Activated T-cell treated with anti-CD3 and anti-CD28 coated beads for 48 hours (primary cell): ENCODE data around the gene DYNLT1.
"Not testable (repeated sequence)": the region's sequence is repeated elsewhere in the genome, so short reads cannot be mapped to it uniquely, and the experiment has no call there.

Experiments
- DNase-seq: peaks from one replicate; pipeline ENCODE4 v3.0.0-alpha.2; 2020; ENCODE audit warnings: low read depth

DYNLT1 gene

DNA sequence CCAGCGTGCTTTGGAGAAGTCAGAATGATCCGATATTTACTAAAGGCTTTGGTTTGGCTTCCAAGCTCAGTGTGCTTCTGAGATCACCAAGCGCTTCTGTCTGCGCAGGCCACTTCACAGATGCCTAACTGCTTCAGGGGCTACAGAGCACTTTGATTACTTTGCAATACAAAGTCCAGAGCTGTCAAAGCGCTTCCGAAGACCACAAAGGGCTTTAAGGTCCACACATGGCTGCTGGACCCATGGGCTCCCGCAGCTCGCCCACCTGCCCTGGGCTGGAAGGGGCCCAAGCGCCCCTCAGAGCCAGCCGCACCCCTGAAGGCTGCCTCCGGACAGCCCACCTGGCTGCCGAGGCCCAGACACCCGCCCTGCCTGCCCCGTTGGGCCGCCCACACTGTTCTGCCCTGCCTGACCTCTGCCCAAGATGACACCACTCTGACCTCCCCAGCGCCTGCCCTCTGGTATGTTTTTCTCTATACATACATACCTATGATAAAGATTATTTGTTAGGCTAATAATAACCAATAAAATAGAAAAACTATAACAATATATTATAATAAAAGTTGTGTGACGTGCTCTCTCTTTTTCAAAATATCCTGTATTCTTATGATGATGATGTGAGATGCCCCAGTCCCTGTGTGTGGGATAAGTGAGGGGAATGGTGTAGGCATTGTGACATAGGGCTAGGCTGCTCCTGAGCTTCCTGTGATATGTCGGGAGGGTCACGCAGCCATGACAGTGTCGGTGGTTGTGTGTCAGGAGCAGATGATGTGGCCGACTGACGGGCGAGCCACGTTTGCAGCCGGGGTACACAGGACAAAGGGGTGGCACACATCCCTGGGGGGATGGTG, 22.6 kb downstream of the DYNLT1 start:
- DNase-seq = no peak

DNA sequence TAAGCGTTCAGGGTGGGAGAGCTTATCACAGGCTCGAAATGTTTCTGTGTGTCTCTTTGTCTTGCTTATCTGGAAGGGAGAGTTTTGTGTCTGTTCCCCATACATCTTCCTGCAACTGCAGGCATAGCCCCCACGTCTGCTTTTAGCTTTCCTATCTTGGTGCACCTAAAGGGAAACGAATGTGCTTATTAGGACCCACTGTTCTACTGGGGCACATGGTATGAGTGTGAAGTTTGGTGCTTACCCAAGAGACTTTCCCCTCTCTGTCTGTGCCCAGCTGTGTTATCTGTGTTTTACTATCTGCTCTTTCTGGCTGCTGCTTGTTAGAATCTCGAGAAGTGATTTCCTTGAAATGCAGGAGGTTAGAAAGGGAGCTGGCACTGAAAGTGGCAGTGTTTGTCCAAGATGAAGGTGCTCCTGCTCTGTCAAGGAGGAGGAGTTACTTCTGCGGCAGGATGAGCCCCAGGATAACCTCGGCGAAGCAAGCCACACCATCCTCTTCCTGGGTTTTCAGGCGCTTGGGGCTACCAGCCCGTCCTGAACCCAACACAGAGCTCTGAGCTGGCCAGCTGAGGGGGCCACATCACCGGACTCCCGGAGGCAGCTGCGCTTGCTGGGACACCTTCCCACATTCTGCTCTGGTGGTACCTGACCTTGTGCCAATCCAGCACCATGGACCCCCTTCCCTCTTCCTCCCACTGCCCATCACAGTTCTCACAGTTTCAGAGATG, 23.4 kb downstream of the DYNLT1 start:
- no peak for DNase-seq

GRCh38 chr6:158619922-158620801, 24.4 kb downstream of the DYNLT1 start:
- no peak for DNase-seq

DNA sequence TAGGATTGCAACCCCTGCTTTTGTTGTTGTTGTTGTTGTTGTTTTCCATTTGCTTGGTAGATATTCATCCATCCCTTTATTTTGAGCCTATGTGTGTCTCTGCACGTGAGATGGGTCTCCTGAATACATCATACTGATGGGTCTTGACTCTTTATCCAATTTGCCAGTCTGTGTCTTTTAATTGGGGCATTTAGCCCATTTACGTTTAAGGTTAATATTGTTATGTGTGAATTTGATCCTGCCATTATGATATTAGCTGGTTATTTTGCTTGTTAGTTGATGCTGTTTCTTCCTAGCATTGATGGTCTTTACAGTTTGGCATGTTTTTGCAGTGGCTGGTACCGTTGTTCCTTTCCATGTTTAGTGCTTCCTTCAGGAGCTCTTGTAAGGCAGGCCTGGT, 26.3 kb downstream of the DYNLT1 start:
- not testable (repeated sequence) for DNase-seq

DNA sequence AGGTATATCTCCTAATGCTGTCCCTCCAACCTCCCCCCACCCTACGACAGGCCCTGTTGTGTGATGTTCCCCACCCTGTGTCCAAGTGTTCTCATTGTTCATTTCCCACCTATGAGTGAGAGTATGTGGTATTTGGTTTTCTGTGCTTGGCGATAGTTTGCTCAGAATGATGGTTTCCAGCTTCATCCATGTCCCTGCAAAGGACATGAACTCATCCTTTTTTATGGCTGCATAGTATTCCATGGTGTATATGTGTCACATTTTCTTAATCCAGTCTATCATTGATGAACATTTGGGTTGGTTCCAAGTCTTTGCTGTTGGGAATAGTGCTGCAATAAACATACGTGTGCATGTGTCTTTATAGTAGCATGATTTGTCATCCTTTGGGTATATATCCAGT, 29.9 kb downstream of the DYNLT1 start:
- DNase-seq = not testable (repeated sequence)

- no peak for DNase-seq
These were observed 32.8 kb downstream of the DYNLT1 start for GRCh38 chr6:158611541-158612370.

GRCh38 chr6:158611039-158611438, 33.5 kb downstream of the DYNLT1 start:
- no peak for DNase-seq

DNA sequence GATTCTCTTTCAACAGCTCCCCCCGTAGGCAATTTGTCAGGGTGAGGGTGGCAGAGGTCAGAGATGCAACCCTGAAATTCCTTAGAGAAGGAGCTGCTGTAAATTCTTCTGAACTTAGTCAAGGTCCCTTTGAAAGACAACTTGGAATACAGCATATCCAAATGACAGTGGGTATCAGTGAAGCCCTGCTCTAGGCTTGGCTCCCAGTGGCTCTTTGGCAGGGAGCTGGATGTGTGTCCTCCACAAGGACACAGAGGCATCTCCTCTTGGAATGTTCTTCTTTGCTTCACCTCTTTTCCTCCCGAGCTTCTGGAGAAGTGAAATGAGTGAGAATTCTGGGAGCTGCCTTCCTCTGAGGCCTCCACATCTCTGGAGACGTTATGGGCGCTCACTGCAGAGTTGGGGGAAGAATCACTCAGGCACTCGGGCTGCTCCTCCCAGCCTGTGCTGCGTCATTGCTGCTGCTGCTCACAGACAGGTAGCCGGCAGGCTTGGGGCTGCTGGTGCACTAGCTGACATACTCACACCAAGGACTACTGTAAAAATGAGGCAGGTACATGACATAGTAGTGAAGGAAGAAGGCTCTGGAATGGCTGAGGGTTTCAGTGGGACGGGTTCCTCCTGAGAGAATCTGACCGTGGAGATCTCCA, 34.1 kb downstream of the DYNLT1 start:
- no peak for DNase-seq

DNA sequence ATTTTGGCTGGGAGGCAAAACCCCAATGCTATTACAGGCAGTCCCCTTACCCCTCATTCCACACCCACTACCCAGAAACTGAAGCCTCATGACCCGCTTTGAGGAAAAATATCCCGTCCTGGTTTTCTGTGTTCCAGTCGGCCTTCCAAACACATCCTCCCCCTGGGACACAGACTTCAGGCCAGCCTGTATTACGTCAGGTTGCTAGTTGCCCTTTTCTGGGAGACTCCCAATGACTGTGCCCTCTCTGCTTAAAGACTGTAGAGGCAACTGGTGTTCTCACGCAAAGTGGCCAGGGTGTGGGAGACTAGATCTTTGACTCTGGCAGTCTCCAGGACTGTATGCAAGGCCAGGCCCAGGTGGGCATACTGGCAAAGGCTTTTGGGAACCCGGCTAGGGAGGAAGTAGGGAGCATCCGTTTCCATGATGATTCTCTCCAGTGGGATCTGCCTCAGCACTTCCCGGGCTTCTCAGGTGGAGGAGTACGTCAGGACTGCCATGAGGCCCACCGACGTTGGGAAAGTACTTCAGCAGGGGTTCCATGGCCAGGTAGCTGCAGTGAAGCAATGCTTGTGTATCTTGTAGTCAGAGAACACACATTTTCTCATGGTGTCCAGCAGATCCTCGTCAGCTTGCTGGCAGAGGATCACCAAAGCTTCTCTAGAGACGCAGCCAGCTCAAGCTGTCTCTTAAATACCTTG, 34.9 kb downstream of the DYNLT1 start:
- no peak for DNase-seq

DNA sequence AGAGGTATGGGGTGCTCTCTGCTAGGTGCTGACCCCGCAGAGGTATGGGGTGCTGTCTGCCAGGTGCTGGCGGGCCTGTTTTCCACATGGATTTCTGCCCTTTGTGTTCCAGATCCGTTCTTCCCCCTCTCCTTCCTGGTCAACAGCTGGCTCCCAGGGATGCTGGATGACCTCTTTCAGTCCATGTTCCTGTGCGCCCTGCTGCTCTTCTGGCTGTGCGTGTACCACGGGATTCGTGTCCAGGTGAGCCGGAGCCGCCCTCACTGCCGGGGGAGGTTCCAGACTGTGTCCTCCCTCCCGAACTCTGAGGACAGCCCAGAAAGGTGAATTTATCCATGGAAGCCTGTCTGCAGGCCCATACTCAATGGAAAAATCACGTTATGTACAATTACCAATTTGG, 36.3 kb downstream of the DYNLT1 start:
- DNase-seq = no peak

- no peak for DNase-seq
These were observed 37.0 kb downstream of the DYNLT1 start for GRCh38 chr6:158607411-158608170.

DNA sequence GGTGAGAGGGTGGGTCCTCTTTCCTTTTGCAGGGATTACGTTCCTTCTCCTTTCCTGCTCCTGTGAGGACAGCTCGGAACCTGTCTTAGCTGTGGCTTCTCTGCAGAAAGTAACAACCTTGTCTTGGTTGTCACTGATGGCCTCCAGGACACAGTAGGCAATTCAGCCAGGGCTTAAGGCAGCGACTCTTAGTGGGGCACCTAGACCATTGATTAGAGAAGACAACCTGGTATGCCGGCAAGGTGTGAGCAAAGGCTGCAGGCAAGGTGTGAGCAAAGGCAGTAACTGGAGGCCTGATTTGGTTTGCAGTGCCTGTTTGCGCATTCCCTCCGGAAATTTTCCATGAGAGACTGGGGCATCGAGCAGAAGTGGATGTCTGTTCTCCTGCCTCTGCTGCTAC, 37.6 kb downstream of the DYNLT1 start:
- DNase-seq = no peak

DNA sequence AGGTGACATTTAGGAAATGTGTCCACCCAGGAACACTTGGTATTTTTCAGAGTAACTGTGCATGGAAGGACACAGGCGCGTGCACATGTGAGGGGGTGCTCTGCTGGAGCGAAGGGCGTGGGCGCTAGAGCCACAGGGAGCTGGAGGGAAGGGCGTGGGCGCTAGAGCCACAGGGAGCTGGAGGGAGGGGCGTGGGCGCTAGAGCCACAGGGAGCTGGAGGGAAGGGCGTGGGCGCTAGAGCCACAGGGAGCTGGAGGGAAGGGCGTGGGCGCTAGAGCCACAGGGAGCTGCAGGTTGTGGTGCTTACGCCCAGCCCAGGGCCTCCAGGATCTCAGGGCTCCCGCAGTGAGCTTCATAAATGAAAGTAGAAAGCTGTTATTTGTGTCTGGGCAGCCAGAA, 38.5 kb downstream of the DYNLT1 start:
- DNase-seq = not testable (repeated sequence)

- DNase-seq = peak; percentile 43
These were observed 39.2 kb downstream of the DYNLT1 start for GRCh38 chr6:158605266-158605878.

DNA sequence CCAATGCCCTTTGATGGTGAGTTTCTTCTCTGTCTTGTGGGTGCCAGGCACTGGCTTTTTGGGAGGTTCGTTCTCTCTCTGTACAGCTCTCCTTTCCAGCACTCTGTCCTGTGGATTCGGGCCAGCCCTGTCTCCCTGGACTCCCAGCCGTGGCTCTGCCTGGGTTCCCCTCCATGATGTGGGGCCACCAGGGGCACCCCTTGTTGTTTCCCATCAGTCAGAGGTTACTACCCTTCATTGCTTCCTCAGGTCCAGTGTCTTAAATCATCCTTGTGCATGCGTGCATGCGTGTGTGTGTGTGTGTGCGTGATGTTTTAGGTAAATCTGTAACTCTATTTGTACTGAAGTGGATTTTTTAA, 40.5 kb downstream of the DYNLT1 start:
- DNase-seq = no peak

DNA sequence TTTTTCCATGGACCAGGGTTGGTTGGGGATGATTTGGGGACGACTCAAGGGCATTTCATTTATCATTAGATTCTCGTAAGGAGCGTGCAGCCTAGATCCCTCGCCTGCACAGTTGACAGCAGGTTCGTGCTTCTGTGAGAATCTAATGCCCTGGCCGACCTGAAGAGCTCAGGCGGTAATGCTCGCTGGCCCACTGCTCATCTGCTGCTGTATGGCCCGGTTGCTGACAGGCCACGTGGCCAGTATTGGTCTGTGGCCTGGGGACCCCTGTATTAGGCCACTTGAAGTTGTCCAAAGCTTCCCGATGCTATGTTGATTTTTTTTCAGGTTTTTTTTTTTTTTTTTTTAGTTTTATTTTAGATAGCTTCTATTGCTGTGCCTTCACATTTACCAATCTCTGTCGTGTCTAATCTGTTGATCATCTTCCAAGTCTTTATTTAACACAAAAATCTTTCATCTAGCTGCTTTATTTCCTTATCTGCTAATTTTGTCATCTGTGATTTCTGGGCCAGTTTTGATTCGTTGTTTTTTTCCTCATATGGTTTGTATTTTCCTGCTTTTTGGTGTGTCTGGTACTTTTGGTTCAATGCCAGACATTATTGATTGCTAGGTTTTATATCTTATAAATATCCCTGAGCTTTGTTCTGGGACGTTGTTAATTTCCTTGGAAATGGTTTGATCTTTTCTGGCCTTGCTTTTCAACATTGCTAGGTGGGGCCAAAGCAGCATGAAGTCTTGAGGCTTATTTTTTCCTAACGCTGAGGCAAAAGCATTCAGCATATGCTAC, 41.1 kb downstream of the DYNLT1 start:
- DNase-seq = no peak

DNA sequence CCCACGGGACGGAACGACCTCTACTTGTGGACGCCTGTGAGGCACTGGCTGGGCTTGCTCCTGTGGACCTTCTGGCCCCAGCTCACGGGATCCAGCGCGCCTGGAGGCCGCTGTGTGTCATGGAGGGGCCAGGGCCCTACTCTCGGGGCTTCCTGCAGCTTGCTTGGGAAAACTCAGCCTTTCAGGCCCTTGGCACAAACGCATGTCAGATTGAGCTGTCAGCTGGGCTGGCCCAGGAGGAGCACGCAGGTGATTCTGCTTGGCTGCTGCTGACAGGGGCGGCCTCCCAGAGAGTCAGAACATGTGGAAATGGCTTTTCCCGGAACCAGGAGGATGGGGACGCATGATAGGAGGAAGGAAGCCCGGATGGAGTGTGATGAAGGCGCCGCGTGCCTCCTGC, 44.9 kb downstream of the DYNLT1 start:
- DNase-seq = no peak

DNA sequence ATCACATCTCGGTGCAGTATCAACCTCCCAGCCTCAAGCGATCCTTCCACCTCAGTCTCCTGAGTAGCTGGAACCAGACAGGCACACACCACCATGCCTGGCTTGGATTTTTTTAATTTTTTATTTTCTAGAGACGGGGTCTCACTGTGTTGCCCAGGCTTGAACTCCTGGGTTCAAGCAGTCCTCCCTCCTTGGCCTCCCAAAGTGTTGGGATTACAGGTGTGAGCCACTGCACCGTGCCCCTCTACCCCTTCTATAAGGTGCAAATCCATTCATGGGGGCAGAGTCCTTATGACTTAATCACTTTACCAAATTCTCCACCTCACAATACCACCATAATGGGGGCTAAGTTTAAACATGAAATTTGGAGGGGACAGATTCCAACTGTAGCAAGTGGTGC, 47.0 kb downstream of the DYNLT1 start:
- DNase-seq = no peak
